ENCODE results near the gene CDC14B.

CDC14B gene

DNA sequence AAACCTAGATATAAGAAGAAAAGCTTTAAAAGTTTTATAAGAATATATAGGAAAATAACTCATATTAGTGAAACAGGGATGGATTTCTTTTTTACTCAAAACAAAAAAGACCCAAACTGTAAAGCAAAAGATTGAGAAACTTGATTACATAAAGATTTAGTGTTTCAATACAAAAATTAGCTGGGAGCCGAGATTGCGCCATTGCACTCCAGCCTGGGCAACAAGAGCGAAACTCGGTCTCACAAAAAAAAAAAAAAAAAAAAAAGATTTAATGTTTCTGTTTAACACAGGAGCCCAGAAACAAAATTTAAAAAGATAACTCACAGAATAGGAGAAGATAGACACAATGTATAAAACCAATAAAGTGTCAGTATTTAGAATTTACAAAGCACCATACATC, 45.2 kb downstream of the CDC14B start:
- H3K27ac ChIP-seq (replicated peaks), result no peak overlapping the region
- TF ChIP-seq, protein P1, sequence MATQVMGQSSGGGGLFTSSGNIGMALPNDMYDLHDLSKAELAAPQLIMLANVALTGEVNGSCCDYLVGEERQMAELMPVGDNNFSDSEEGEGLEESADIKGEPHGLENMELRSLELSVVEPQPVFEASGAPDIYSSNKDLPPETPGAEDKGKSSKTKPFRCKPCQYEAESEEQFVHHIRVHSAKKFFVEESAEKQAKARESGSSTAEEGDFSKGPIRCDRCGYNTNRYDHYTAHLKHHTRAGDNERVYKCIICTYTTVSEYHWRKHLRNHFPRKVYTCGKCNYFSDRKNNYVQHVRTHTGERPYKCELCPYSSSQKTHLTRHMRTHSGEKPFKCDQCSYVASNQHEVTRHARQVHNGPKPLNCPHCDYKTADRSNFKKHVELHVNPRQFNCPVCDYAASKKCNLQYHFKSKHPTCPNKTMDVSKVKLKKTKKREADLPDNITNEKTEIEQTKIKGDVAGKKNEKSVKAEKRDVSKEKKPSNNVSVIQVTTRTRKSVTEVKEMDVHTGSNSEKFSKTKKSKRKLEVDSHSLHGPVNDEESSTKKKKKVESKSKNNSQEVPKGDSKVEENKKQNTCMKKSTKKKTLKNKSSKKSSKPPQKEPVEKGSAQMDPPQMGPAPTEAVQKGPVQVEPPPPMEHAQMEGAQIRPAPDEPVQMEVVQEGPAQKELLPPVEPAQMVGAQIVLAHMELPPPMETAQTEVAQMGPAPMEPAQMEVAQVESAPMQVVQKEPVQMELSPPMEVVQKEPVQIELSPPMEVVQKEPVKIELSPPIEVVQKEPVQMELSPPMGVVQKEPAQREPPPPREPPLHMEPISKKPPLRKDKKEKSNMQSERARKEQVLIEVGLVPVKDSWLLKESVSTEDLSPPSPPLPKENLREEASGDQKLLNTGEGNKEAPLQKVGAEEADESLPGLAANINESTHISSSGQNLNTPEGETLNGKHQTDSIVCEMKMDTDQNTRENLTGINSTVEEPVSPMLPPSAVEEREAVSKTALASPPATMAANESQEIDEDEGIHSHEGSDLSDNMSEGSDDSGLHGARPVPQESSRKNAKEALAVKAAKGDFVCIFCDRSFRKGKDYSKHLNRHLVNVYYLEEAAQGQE (IDR thresholded peaks at IDR 0.05; ENCODE audit: insufficient replicate concordance, low read depth), result no peak
- TF ChIP-seq GABPA (IDR thresholded peaks at IDR 0.05; ENCODE audit: low read depth) (no peak), SPI1 (IDR thresholded peaks at IDR 0.05; ENCODE audit: borderline replicate concordance, low read depth) (no peak), POLR2AphosphoS5 (IDR thresholded peaks at IDR 0.05; ENCODE audit: low read depth) (no peak)
- TF ChIP-seq, protein P2, sequence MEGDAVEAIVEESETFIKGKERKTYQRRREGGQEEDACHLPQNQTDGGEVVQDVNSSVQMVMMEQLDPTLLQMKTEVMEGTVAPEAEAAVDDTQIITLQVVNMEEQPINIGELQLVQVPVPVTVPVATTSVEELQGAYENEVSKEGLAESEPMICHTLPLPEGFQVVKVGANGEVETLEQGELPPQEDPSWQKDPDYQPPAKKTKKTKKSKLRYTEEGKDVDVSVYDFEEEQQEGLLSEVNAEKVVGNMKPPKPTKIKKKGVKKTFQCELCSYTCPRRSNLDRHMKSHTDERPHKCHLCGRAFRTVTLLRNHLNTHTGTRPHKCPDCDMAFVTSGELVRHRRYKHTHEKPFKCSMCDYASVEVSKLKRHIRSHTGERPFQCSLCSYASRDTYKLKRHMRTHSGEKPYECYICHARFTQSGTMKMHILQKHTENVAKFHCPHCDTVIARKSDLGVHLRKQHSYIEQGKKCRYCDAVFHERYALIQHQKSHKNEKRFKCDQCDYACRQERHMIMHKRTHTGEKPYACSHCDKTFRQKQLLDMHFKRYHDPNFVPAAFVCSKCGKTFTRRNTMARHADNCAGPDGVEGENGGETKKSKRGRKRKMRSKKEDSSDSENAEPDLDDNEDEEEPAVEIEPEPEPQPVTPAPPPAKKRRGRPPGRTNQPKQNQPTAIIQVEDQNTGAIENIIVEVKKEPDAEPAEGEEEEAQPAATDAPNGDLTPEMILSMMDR (IDR thresholded peaks at IDR 0.05; ENCODE audit: insufficient read depth, low read length), result no peak
- DNase-seq (ENCODE audit: low read depth in 1 of 2, low spot score in 1 of 2), result no peak

DNA sequence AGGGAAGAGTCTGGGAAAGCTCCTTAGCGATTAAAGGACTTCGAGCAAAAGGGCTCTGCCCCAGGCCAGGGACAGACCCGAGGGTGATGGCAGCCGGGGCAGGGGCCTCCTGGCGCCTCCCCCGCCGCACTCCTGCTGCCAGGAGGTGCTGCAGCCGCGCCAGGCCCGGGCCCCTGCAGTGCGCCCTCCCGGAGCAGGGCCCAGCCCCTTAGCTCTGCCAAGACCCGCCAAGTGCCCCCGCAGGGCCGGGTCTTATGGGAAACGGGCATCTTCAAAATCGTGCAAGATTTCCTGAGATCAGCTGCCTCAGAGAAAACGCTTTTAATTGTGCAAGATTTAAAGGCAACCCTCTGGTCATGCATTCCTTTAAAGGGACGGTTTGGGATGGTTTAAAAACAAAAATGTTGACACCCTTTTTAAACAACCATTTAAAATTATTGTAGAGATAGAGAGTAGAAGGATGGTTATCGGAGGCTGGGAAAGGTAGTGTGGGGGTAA, 52.4 kb downstream of the CDC14B start:
- DNase-seq (ENCODE audit: low read depth in 1 of 2, low spot score in 1 of 2), result no peak
- TF ChIP-seq, protein P2 (IDR thresholded peaks at IDR 0.05; ENCODE audit: insufficient read depth, low read length), result no peak
- TF ChIP-seq, protein P1 (IDR thresholded peaks at IDR 0.05; ENCODE audit: insufficient replicate concordance, low read depth), result no peak
- TF ChIP-seq GABPA (IDR thresholded peaks at IDR 0.05; ENCODE audit: low read depth), result no peak
- TF ChIP-seq POLR2AphosphoS5 (IDR thresholded peaks at IDR 0.05; ENCODE audit: low read depth), result no peak
- TF ChIP-seq SPI1 (IDR thresholded peaks at IDR 0.05; ENCODE audit: borderline replicate concordance, low read depth), result no peak
- Histone ChIP-seq H3K4me3 (replicated peaks; ENCODE audit: insufficient read depth, low read length) (peak overlapping the region; percentile 62), H3K27me3 (ENCODE audit: insufficient read depth, poor library complexity, severe bottlenecking) (no peaks in the 10 kb centered on the region), H3K27ac (replicated peaks) (peak overlapping the region; percentile 33)

More for the DNA sequence above, 45.2 kb downstream of the CDC14B start:
- H3K4me3 ChIP-seq (replicated peaks; ENCODE audit: insufficient read depth, low read length), result no peak overlapping the region
- H3K27me3 ChIP-seq (ENCODE audit: insufficient read depth, poor library complexity, severe bottlenecking), result no peaks in the 10 kb centered on the region

DNA sequence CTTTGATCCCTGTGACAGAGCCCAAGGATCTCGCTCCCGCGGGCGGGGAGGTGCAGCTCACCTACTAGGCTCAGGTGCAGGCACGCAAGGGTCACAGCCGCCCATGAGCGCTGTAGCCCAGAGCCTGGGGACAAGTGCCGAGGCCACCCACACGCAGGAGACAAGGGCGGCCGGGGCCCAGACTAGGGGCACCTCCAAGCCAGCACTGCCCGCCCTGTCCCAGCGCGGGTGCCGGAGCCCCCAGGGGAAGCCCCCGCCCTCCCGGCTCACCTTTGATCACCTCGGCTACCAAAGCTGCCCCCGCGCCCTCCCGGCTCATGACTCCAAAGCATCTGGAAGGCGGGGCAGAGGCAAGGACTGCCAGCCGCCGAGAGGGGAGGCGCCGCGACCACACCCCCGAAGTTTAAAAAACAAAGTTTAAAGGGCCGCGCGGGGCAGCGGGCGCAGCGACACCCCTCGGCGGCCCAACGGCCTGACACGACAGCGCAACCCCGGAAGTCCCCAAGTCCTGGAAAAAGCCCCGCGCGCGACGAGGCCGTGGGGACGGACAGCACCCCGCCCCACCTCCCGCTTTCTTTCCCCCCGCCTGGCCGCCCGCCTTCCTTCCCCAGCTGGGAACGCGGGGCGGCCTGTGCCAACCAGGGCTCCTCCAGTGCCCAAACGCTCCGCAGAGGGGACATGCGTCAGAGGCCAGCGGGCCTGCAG, 53.0 kb downstream of the CDC14B start:
- Histone ChIP-seq H3K4me3 (replicated peaks; ENCODE audit: insufficient read depth, low read length) (peak overlapping the region; percentile 62), H3K27me3 (ENCODE audit: insufficient read depth, poor library complexity, severe bottlenecking) (no peaks in the 10 kb centered on the region), H3K27ac (replicated peaks) (peak overlapping the region; percentile 33)
- TF ChIP-seq, protein P2 (IDR thresholded peaks at IDR 0.05; ENCODE audit: insufficient read depth, low read length), result peak; percentile 24
- TF ChIP-seq, protein P1 (IDR thresholded peaks at IDR 0.05; ENCODE audit: insufficient replicate concordance, low read depth), result no peak
- TF ChIP-seq GABPA (IDR thresholded peaks at IDR 0.05; ENCODE audit: low read depth), result no peak
- no peak for TF ChIP-seq POLR2AphosphoS5 (IDR thresholded peaks at IDR 0.05; ENCODE audit: low read depth)
- TF ChIP-seq SPI1 (IDR thresholded peaks at IDR 0.05; ENCODE audit: borderline replicate concordance, low read depth), result no peak
- peak; percentile 40 to 47 for DNase-seq (ENCODE audit: low read depth in 1 of 2, low spot score in 1 of 2)

All from HL-60 (cell line).